SK-N-SH (cell line): Measurements from ENCODE around the gene B3GALT4. TPM values are rescaled to one million over a fixed set of nuclear protein-coding genes. Genes with fewer than 3 reads are reported as not detected.
"Not testable (repeated sequence)": the region's sequence is repeated elsewhere in the genome, so short reads cannot be mapped to it uniquely, and the experiment has no call there.

Experiments
- CTCF ChIA-PET: fragments of 300-600, 350-600 bp; formaldehyde crosslinking; extraction: SDS; loops from one replicate; lab custom pipeline; 2021; lab: Yijun Ruan, JAX
- POLR2A ChIA-PET: fragments of 350-600 bp; sonication (Branson Sonifier 250); formaldehyde crosslinking; extraction: SDS; loops from one replicate; lab custom pipeline; 2020; ENCODE audit warnings: antibody characterized with exemption, inconsistent platforms; lab: Yijun Ruan, JAX
- DNase-seq: peaks from one replicate; pipeline ENCODE4 v3.0.0; 2012
- H2AFZ ChIP-seq: fragments of 200-600 bp; sonication (generic); 2 replicates; pipeline ENCODE4 v1.8.1; 2016; ENCODE audit warnings: antibody characterized with exemption, mild to moderate bottlenecking, low read depth
- H3F3A ChIP-seq: fragments of 200-600 bp; sonication (generic); replicated peaks from 2 replicates; pipeline ENCODE3; 2016; ENCODE audit warnings: antibody characterized with exemption, mild to moderate bottlenecking; ENCODE audit not compliant: insufficient read depth
- H3K27ac ChIP-seq, 2 experiments: fragments of 200-500 bp in 1 of 2; fragments of 200-600 bp in 1 of 2; sonication (Bioruptor generic) in 1 of 2; sonication (generic), shearing (Covaris generic) in 1 of 2; 2 replicates each; pipeline versions ENCODE4 v1.5.1 to v1.6.1; 2014 to 2016; ENCODE audit warnings: low read depth in 2 of 2, inconsistent platforms in 1 of 2, low read length in 1 of 2, mild to moderate bottlenecking in 1 of 2, mixed read lengths in 1 of 2
- H3K27me3 ChIP-seq: fragments of 200-600 bp; sonication (generic), shearing (Covaris generic); 2 replicates; pipeline ENCODE4 v1.6.1; 2016; ENCODE audit warnings: mixed run types; ENCODE audit not compliant: insufficient read depth
- H3K36me3 ChIP-seq, 2 experiments: fragments of 200-500 bp in 1 of 2; fragments of 200-600 bp in 1 of 2; sonication (Bioruptor generic) in 1 of 2; sonication (generic) in 1 of 2; replicated peaks in 1 of 2; 2 replicates each; pipeline versions ENCODE3 to v1.5.1; 2014 to 2016; ENCODE audit warnings: low read length in 1 of 2, mild to moderate bottlenecking in 1 of 2; ENCODE audit not compliant: insufficient read depth in 2 of 2, control insufficient read depth in 1 of 2
- H3K4me1 ChIP-seq, 2 experiments: fragments of 200-500 bp in 1 of 2; fragments of 200-600 bp in 1 of 2; sonication (Bioruptor generic) in 1 of 2; sonication (generic), shearing (Covaris generic) in 1 of 2; 2 replicates each; pipeline versions ENCODE4 v1.5.1 to v1.6.1; 2014 to 2016; ENCODE audit warnings: low read depth in 1 of 2, low read length in 1 of 2, mixed run types in 1 of 2; ENCODE audit not compliant: insufficient read depth in 2 of 2, control insufficient read depth in 1 of 2
- H3K4me2 ChIP-seq: fragments of 200-600 bp; sonication (generic), shearing (Covaris generic); 2 replicates; pipeline ENCODE4 v1.6.1; 2017; ENCODE audit warnings: mixed run types
- H3K4me3 ChIP-seq, 2 experiments: fragments of 200-500 bp in 1 of 2; fragments of 200-600 bp in 1 of 2; sonication (Bioruptor generic) in 1 of 2; sonication (generic), shearing (Covaris generic) in 1 of 2; 2 replicates each; pipeline versions ENCODE4 v1.5.1 to v1.8.1; 2014 to 2016; ENCODE audit warnings: low read depth in 2 of 2, inconsistent platforms in 1 of 2, low read length in 1 of 2, mild to moderate bottlenecking in 1 of 2, mixed read lengths in 1 of 2, moderate library complexity in 1 of 2
- H3K79me2 ChIP-seq: fragments of 200-600 bp; sonication (generic); 2 replicates; pipeline ENCODE4 v1.8.1; 2017; ENCODE audit warnings: mild to moderate bottlenecking; ENCODE audit not compliant: insufficient read depth
- H3K9ac ChIP-seq: fragments of 200-600 bp; sonication (generic); 2 replicates; pipeline ENCODE4 v1.6.1; 2017; ENCODE audit warnings: mixed run types
- H3K9me2 ChIP-seq: fragments of 200-600 bp; sonication (generic); 2 replicates; pipeline ENCODE4 v1.6.1; 2017; ENCODE audit warnings: mixed run types
- H3K9me3 ChIP-seq: fragments of 200-600 bp; sonication (generic); 2 replicates; pipeline ENCODE4 v1.6.1; 2017; ENCODE audit warnings: mixed run types, mild to moderate bottlenecking, moderate library complexity
- H4K20me1 ChIP-seq: fragments of 200-600 bp; sonication (generic); 2 replicates; pipeline ENCODE4 v1.6.1; 2017; ENCODE audit warnings: mild to moderate bottlenecking, mixed run types; ENCODE audit not compliant: insufficient read depth
- CHD2 ChIP-seq: fragments of 150-350 bp; IDR thresholded peaks from 2 replicates; pipeline ENCODE4 v1.6.1; 2018; ENCODE audit warnings: low read length; ENCODE audit not compliant: partially characterized antibody
- CTCF ChIP-seq: fragments of 200-600 bp; sonication (generic); IDR thresholded peaks from 2 replicates; pipeline ENCODE4 v1.6.1; 2017; ENCODE audit warnings: antibody characterized with exemption, mild to moderate bottlenecking, moderate library complexity
- ELF1 ChIP-seq: IDR thresholded peaks from 2 replicates; pipeline ENCODE4 v1.4.0; 2012
- EP300 ChIP-seq, 2 experiments: IDR thresholded peaks; 2 replicates each; pipeline versions ENCODE4 v1.4.0 to v1.6.1; 2012; ENCODE audit warnings: borderline replicate concordance in 1 of 2, low read depth in 1 of 2, low read length in 1 of 2
- EZH2phosphoT487 ChIP-seq: fragments of 200-600 bp; sonication (generic); IDR thresholded peaks from 2 replicates; pipeline ENCODE4 v1.6.1; 2017; ENCODE audit warnings: low read depth, mixed run types, mild to moderate bottlenecking, antibody characterized with exemption, moderate library complexity, borderline replicate concordance
- JUND ChIP-seq: IDR thresholded peaks from 2 replicates; pipeline ENCODE4 v1.4.0; 2012
- PBX3 ChIP-seq: IDR thresholded peaks from 2 replicates; pipeline ENCODE4; 2012
- RAD21 ChIP-seq: IDR thresholded peaks from 2 replicates; pipeline ENCODE4 v1.6.1; 2012; ENCODE audit warnings: mild to moderate bottlenecking, low read length
- RXRA ChIP-seq: IDR thresholded peaks from 2 replicates; pipeline ENCODE4 v1.4.0; 2012; ENCODE audit warnings: low read depth, mild to moderate bottlenecking, borderline replicate concordance
- SIN3A ChIP-seq: IDR thresholded peaks from 2 replicates; pipeline ENCODE4 v1.6.1; 2012; ENCODE audit warnings: low read depth, mild to moderate bottlenecking, low read length, moderate library complexity, borderline replicate concordance
- SMC3 ChIP-seq: IDR thresholded peaks from 2 replicates; pipeline ENCODE4 v1.6.1; 2012; ENCODE audit warnings: low read depth, low read length, improper control_type of control experiment
- WGBS: methylation state at CpG from one replicate; pipeline ENCODE4 v1.1.6; 2017; ENCODE audit warnings: low lambda C conversion rate; 5-methylcytosine and 5-hydroxymethylcytosine counted together
- polyA plus RNA-seq, 3 experiments: library from polyadenylated mRNA; depleted of rRNA; stranded (reverse); fragments of >200 nt; gene quantifications; 2 replicates each; pipeline ENCODE4 v1.2.3, GENCODE V29; 2012

The B3GALT4 gene
- polyA plus RNA-seq, 1 of the 3 experiments (the other 2 are of a cell fraction): 0.56 TPM

GRCh38 chr6:33279971-33280511 is 3.1 kb downstream of the B3GALT4 start:
- peaks cover 13 to 21% of the 10 kb centered on the region in 2 experiments; a peak in 3 of 4 replicates for H3K4me1 ChIP-seq
- H3K27ac ChIP-seq: no peak overlapping the region
- peaks cover 54% of the 10 kb centered on the region for H3F3A ChIP-seq
- no peak overlapping the region for H2AFZ ChIP-seq
- H3K27me3 ChIP-seq: no peaks in the 10 kb centered on the region
- TF ChIP-seq RAD21 (peak; percentile 45), CTCF (peak; percentile 62), JUND (no peak), ELF1 (no peak), SIN3A (peak; percentile 51; the same call in 1 of the 2 replicates), RXRA (no peak), SMC3 (peak; percentile 36), EP300 (IDR thresholded peaks at IDR 0.05; ENCODE audit: borderline replicate concordance in 1 of 2, low read depth in 1 of 2, low read length in 1 of 2) (no peak)
- H4K20me1 ChIP-seq: peaks cover 22% of the 10 kb centered on the region
- CTCF ChIA-PET: interaction anchor here (0.9 to 4.9 kb wide), 3 partner anchors 10 to 127 kb away, joined by 3 to 49 read pairs (median 7); partner anchors contain the start of genes PFDN6 and WDR46
- POLR2A ChIA-PET: interaction anchor here (1.3 kb wide), 1 partner anchor 33 kb away, joined by 4 read pairs; no protein-coding TSS in a partner anchor
- WGBS: 100% methylated on average over 2 of the region's 5 CpGs
- DNase-seq: peak; percentile 58
- peaks cover 21% of the 10 kb centered on the region for H3K79me2 ChIP-seq
- no peak overlapping the region for H3K9ac ChIP-seq
- peaks cover 23 to 58% of the 10 kb centered on the region in 2 experiments for H3K36me3 ChIP-seq
- no peaks in the 10 kb centered on the region for H3K9me2 ChIP-seq
- no peaks in the 10 kb centered on the region for H3K9me3 ChIP-seq
- H3K4me3 ChIP-seq: no peak overlapping the region
- no peak overlapping the region for H3K4me2 ChIP-seq

GRCh38 chr6:33280539-33280938 is 3.6 kb downstream of the B3GALT4 start:
- H4K20me1 ChIP-seq: peaks cover 17% of the 10 kb centered on the region
- peaks cover 18 to 58% of the 10 kb centered on the region in 2 experiments for H3K36me3 ChIP-seq
- no peaks in the 10 kb centered on the region for H3K9me2 ChIP-seq
- no peak for DNase-seq
- no peak overlapping the region for H3K4me3 ChIP-seq
- peaks cover 8 to 17% of the 10 kb centered on the region in 2 experiments; a peak in 3 of 4 replicates for H3K4me1 ChIP-seq
- no peak overlapping the region for H3K9ac ChIP-seq
- no peaks in the 10 kb centered on the region for H3K27me3 ChIP-seq
- ChIA-PET CTCF (interaction anchor here (0.8 to 4.9 kb wide), 2 partner anchors 9 to 19 kb away, joined by 4 to 49 read pairs; partner anchors contain the start of genes PFDN6 and WDR46), POLR2A (interaction anchor here (1.0 to 2.1 kb wide), 3 partner anchors 9 to 19 kb away, joined by 3 to 7 read pairs (median 4); partner anchors contain the start of genes PFDN6, RPS18, VPS52 and WDR46)
- no peaks in the 10 kb centered on the region for H3K9me3 ChIP-seq
- H3K79me2 ChIP-seq: peaks cover 16% of the 10 kb centered on the region; the same call in 1 of the 2 replicates
- H3K27ac ChIP-seq: no peak overlapping the region
- peaks cover 51% of the 10 kb centered on the region for H3F3A ChIP-seq
- no peak overlapping the region for H2AFZ ChIP-seq
- no peak for TF ChIP-seq EZH2phosphoT487
- no peak for TF ChIP-seq CTCF
- no peak for TF ChIP-seq CHD2
- TF ChIP-seq PBX3: no peak
- TF ChIP-seq EP300 (IDR thresholded peaks at IDR 0.05; ENCODE audit: borderline replicate concordance in 1 of 2, low read depth in 1 of 2, low read length in 1 of 2): no peak
- TF ChIP-seq, all 33 proteins: peak for 0
- 93% methylated on average over 3 of the region's 6 CpGs for WGBS
- H3K4me2 ChIP-seq: no peak overlapping the region

DNA sequence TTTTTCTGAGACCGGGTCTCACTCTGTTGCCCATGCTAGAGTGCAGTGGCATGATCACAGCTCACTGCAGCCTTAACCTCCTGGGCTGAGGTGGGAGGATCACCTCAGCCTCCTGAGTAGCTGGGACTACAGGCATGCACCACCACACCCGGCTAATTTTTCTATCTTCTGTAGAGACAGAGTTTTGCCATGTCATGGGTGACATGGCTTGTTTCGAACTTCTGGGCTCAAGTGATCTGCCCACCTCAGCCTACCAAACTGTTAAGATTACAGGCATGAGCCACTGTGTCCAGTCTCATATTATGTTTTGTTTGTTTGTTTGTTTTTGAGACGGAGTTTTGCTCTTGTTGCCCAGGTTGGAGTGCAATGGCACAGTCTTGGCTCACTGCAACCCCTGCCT is 8.3 kb downstream of the B3GALT4 start:
- DNase-seq, H3K4me2 ChIP-seq, H3K9me2 ChIP-seq, CTCF ChIA-PET, H3K27ac ChIP-seq, H3K9me3 ChIP-seq, H3K4me3 ChIP-seq, H2AFZ ChIP-seq, POLR2A ChIA-PET, H4K20me1 ChIP-seq, H3K27me3 ChIP-seq, H3K9ac ChIP-seq, H3F3A ChIP-seq: not testable (repeated sequence)
- WGBS: 80% methylated on average over 4 of the region's 4 CpGs
- peaks cover 47% of the 10 kb centered on the region for H3K79me2 ChIP-seq
- H3K4me1 ChIP-seq: peaks cover 0 to 15% of the 10 kb centered on the region in 2 experiments; a peak in 3 of 4 replicates
- peaks cover 21 to 51% of the 10 kb centered on the region in 2 experiments for H3K36me3 ChIP-seq
